Measurements from ENCODE around the gene RPS6KA5. TPM values are rescaled to one million over a fixed set of nuclear protein-coding genes. Genes with fewer than 3 reads are reported as not detected.

Gene RPS6KA5
- total and polyA plus RNA-seq, 2 donors from 2014 or later, result 0.95 to 9.4 TPM

DNA sequence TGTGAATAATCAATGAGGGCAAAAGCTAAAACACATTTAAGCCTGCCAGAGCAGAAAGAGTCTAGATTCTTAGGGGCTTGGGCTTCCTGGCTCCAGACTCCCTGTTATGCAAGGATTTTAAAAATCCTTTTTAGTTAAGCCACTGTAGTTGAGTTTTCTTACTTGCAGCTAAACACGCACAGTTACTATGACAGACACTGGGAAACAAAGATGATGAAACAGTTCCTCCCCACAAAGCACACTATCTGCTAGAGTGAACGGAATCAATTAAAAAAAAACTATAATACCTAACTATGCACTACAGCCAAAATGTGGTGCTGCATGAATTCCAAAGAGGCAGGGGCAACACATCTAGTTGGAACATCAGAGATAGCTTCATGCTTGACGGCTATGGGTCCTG, 28.2 kb downstream of the RPS6KA5 start:
- FAIRE-seq (no peak), DNase-seq (no peak)
- H3K4me1 ChIP-seq (ENCODE audit: control insufficient read depth in 2 of 3, insufficient read depth in 2 of 3, low read depth in 1 of 3, low read length in 3 of 3), result no peaks in the 10 kb centered on the region
- no peaks in the 10 kb centered on the region for H3K9me3 ChIP-seq (ENCODE audit: control insufficient read depth in 2 of 3, insufficient read depth in 1 of 3, low read length in 3 of 3)
- H3K27ac ChIP-seq (ENCODE audit: low read depth in 2 of 2, low read length in 2 of 2), result no peak overlapping the region
- TF ChIP-seq, protein P1, sequence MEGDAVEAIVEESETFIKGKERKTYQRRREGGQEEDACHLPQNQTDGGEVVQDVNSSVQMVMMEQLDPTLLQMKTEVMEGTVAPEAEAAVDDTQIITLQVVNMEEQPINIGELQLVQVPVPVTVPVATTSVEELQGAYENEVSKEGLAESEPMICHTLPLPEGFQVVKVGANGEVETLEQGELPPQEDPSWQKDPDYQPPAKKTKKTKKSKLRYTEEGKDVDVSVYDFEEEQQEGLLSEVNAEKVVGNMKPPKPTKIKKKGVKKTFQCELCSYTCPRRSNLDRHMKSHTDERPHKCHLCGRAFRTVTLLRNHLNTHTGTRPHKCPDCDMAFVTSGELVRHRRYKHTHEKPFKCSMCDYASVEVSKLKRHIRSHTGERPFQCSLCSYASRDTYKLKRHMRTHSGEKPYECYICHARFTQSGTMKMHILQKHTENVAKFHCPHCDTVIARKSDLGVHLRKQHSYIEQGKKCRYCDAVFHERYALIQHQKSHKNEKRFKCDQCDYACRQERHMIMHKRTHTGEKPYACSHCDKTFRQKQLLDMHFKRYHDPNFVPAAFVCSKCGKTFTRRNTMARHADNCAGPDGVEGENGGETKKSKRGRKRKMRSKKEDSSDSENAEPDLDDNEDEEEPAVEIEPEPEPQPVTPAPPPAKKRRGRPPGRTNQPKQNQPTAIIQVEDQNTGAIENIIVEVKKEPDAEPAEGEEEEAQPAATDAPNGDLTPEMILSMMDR (IDR thresholded peaks at IDR 0.05; ENCODE audit: borderline replicate concordance, extremely low read depth, insufficient read depth), result no peak
- H3K4me3 ChIP-seq (ENCODE audit: low read length in 3 of 3), result no peak overlapping the region
- no peaks in the 10 kb centered on the region for H3K36me3 ChIP-seq (ENCODE audit: control insufficient read depth in 2 of 3, insufficient read depth in 3 of 3, low read length in 3 of 3)
- intact Hi-C loops (cut with DNase I), result no loop called here
- no peaks in the 10 kb centered on the region for H3K27me3 ChIP-seq (ENCODE audit: control insufficient read depth, insufficient read depth, low read length)
- H3K9ac ChIP-seq (ENCODE audit: low read length in 3 of 3), result no peak overlapping the region

DNA sequence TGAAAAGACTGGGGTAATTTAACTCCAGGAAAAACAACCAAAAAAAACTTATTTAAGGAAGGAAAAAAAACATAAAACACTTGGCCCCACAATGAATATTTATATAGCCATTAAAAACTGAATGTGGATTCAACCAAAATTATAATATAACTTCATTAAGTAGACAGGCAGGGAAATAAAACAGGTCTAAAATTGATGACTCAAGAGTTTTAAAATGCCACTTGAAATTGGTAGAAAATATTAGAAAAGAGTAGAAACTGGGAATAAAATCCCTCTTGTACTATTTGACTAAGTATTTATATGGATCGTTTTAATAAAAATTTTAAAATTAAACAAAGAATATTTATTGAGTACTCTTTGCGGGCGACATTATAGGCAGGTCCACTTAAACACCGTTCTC, 28.8 kb downstream of the RPS6KA5 start:
- TF ChIP-seq, protein P1 (IDR thresholded peaks at IDR 0.05; ENCODE audit: borderline replicate concordance, extremely low read depth, insufficient read depth), result no peak
- no peaks in the 10 kb centered on the region for H3K27me3 ChIP-seq (ENCODE audit: control insufficient read depth, insufficient read depth, low read length)
- H3K27ac ChIP-seq (ENCODE audit: low read depth in 2 of 2, low read length in 2 of 2), result no peak overlapping the region
- no peak overlapping the region for H3K4me3 ChIP-seq (ENCODE audit: low read length in 3 of 3)
- H3K9ac ChIP-seq (ENCODE audit: low read length in 3 of 3), result no peak overlapping the region
- DNase-seq, result no peak
- H3K4me1 ChIP-seq (ENCODE audit: control insufficient read depth in 2 of 3, insufficient read depth in 2 of 3, low read depth in 1 of 3, low read length in 3 of 3), result no peaks in the 10 kb centered on the region
- intact Hi-C loops (cut with DNase I), result no loop called here
- H3K9me3 ChIP-seq (ENCODE audit: control insufficient read depth in 2 of 3, insufficient read depth in 1 of 3, low read length in 3 of 3), result no peaks in the 10 kb centered on the region
- H3K36me3 ChIP-seq (ENCODE audit: control insufficient read depth in 2 of 3, insufficient read depth in 3 of 3, low read length in 3 of 3), result no peaks in the 10 kb centered on the region
- FAIRE-seq, result peak; percentile 41

DNA sequence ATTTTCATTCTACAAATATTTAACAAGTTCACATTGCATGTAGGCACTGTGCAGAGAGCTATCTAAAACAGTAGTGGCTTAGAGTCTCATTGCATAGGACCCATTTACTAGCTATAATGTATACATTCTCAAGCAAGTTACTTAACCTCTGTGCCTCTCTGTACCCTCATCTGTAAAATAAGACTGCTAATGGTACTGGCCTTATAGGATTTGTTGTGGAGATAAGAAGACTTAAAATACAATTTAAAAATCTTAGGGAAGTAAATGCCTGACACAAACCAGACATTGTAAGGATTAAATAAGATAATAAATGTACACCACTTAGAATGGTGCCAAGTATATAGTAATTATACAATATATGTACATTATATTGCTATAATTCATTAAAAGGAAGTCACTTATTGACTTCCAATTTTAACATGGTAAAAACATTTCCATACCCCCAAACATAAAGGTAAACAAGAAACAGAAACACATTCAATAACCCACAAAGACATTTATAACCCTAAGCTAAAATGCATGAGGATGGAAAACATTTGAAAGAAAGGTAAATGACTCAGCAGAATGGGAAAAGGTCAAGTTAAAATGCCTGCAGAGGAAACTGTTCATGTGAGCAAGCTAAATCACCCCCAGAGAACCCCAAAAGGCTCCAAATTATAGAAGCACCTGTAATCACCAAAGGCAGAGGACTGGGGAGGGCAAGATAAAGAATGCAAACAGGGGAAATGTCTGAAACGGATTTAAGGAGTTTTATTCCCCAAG, 30.8 kb downstream of the RPS6KA5 start:
- no peak overlapping the region for H3K9ac ChIP-seq (ENCODE audit: low read length in 3 of 3)
- H3K27ac ChIP-seq (ENCODE audit: low read depth in 2 of 2, low read length in 2 of 2), result no peak overlapping the region
- no peaks in the 10 kb centered on the region for H3K9me3 ChIP-seq (ENCODE audit: control insufficient read depth in 2 of 3, insufficient read depth in 1 of 3, low read length in 3 of 3)
- intact Hi-C loops (cut with DNase I), result no loop called here
- no peak for DNase-seq
- no peaks in the 10 kb centered on the region for H3K27me3 ChIP-seq (ENCODE audit: control insufficient read depth, insufficient read depth, low read length)
- TF ChIP-seq, protein P1 (IDR thresholded peaks at IDR 0.05; ENCODE audit: borderline replicate concordance, extremely low read depth, insufficient read depth), result no peak
- no peak overlapping the region for H3K4me3 ChIP-seq (ENCODE audit: low read length in 3 of 3)
- H3K4me1 ChIP-seq (ENCODE audit: control insufficient read depth in 2 of 3, insufficient read depth in 2 of 3, low read depth in 1 of 3, low read length in 3 of 3), result no peaks in the 10 kb centered on the region
- no peaks in the 10 kb centered on the region for H3K36me3 ChIP-seq (ENCODE audit: control insufficient read depth in 2 of 3, insufficient read depth in 3 of 3, low read length in 3 of 3)
- no peak for FAIRE-seq
